IMR-90 (cell line): ENCODE measurements around the gene SBK2. TPM values are rescaled to one million over a fixed set of nuclear protein-coding genes. Genes with fewer than 3 reads are reported as not detected.
A peak's percentile ranks its signal among the peaks of the same experiment; 100 is the strongest.

Experiments used
- ATAC-seq: fragments of 200-7000 bp; cut with Tn5 transposase; 2 replicates; pipeline ENCODE4 v1.9.1; 2020; ENCODE audit warnings: low read depth, mild to moderate bottlenecking, moderate library complexity
- BruUV-seq: library from RNA; stranded (reverse); fragments of 400-500 nt; replicated peaks from 2 replicates; lab custom pipeline; 2021; lab: Mats Ljungman, UMichigan
- CTCF ChIA-PET: fragments of 300-600 bp; formaldehyde crosslinking; extraction: SDS; loops from one replicate; lab custom pipeline; 2021; ENCODE audit warnings: antibody characterized with exemption; lab: Yijun Ruan, JAX
- POLR2A ChIA-PET: fragments of 300-600 bp; sonication (Branson Sonifier 250); formaldehyde crosslinking; loops from one replicate; lab custom pipeline; 2022; ENCODE audit warnings: antibody characterized with exemption; ENCODE audit not compliant: unreplicated experiment; lab: Charles Lee
- DNase-seq: peaks from one replicate; pipeline ENCODE4 v3.0.0; 2013
- H2AFZ ChIP-seq: replicated peaks from 2 replicates; pipeline ENCODE3; 2013; ENCODE audit warnings: low read length, mild to moderate bottlenecking; ENCODE audit not compliant: poor library complexity
- H2AK5ac ChIP-seq: 2 replicates; pipeline ENCODE4 v1.6.1; 2013; ENCODE audit warnings: low read depth, low read length, inconsistent platforms
- H2AK9ac ChIP-seq: replicated peaks from 2 replicates; pipeline ENCODE3; 2013; ENCODE audit warnings: mild to moderate bottlenecking, low read depth, low read length, moderate library complexity; ENCODE audit not compliant: poor library complexity
- H2BK120ac ChIP-seq: 2 replicates; pipeline ENCODE4 v1.6.1; 2013; ENCODE audit warnings: low read depth, low read length, inconsistent platforms
- H2BK15ac ChIP-seq: 3 replicates; pipeline ENCODE4 v1.6.1; 2013; ENCODE audit warnings: low read depth, low read length, inconsistent platforms
- H2BK20ac ChIP-seq: 2 replicates; pipeline ENCODE4 v1.6.1; 2013; ENCODE audit warnings: low read depth, mild to moderate bottlenecking, inconsistent platforms, low read length, moderate library complexity
- H2BK5ac ChIP-seq: 2 replicates; pipeline ENCODE4 v1.6.1; 2013; ENCODE audit warnings: mild to moderate bottlenecking, low read depth, low read length, inconsistent platforms; ENCODE audit not compliant: poor library complexity, severe bottlenecking
- H3K14ac ChIP-seq: replicated peaks from 2 replicates; pipeline ENCODE4 v1.6.1; 2013; ENCODE audit warnings: low read depth, low read length, inconsistent platforms
- H3K18ac ChIP-seq: 2 replicates; pipeline ENCODE4 v1.6.1; 2013; ENCODE audit warnings: low read depth, low read length, control low read depth
- H3K23ac ChIP-seq: 2 replicates; pipeline ENCODE4 v1.6.1; 2013; ENCODE audit warnings: low read depth, low read length, inconsistent platforms
- H3K27ac ChIP-seq: 2 replicates; pipeline ENCODE4 v1.5.1; 2013; ENCODE audit warnings: mild to moderate bottlenecking, control low read depth, low read length; ENCODE audit not compliant: insufficient read depth
- H3K27me3 ChIP-seq: 2 replicates; pipeline ENCODE4 v1.6.1; 2013; ENCODE audit warnings: low read length; ENCODE audit not compliant: control insufficient read depth, insufficient read depth
- H3K36me3 ChIP-seq: 2 replicates; pipeline ENCODE4 v1.6.1; 2013; ENCODE audit warnings: low read length, mixed read lengths; ENCODE audit not compliant: control insufficient read depth, insufficient read depth
- H3K4ac ChIP-seq: 2 replicates; pipeline ENCODE4 v1.6.1; 2013; ENCODE audit warnings: low read depth, low read length, inconsistent platforms
- H3K4me1 ChIP-seq: 2 replicates; pipeline ENCODE4 v1.6.1; 2013; ENCODE audit warnings: low read length, mixed read lengths; ENCODE audit not compliant: control insufficient read depth, insufficient read depth
- H3K4me2 ChIP-seq: 2 replicates; pipeline ENCODE4 v1.6.1; 2013; ENCODE audit warnings: low read depth, mild to moderate bottlenecking, control low read depth, low read length, moderate library complexity
- H3K4me3 ChIP-seq: 2 replicates; pipeline ENCODE4 v1.5.1; 2013; ENCODE audit warnings: low read depth, mild to moderate bottlenecking, control low read depth, low read length, moderate library complexity; ENCODE audit not compliant: insufficient read depth
- H3K56ac ChIP-seq: 2 replicates; pipeline ENCODE4 v1.6.1; 2013; ENCODE audit warnings: low read length, inconsistent platforms; ENCODE audit not compliant: insufficient read depth; ENCODE audit errors: extremely low read depth
- H3K79me1 ChIP-seq, 2 experiments: 2 replicates each; pipeline ENCODE4 v1.6.1; 2013; ENCODE audit warnings: low read length in 2 of 2, inconsistent platforms in 1 of 2, low read depth in 1 of 2
- H3K9ac ChIP-seq: 2 replicates; pipeline ENCODE4 v1.6.1; 2013; ENCODE audit warnings: low read depth, low read length, control low read depth
- H3K9me1 ChIP-seq: 2 replicates; pipeline ENCODE4 v1.6.1; 2013; ENCODE audit warnings: low read length, inconsistent platforms; ENCODE audit not compliant: insufficient read depth
- H3K9me3 ChIP-seq: 2 replicates; pipeline ENCODE4 v1.6.1; 2013; ENCODE audit warnings: low read length; ENCODE audit not compliant: control insufficient read depth, insufficient read depth
- H4K20me1 ChIP-seq: 2 replicates; pipeline ENCODE4 v1.6.1; 2013; ENCODE audit warnings: low read length, inconsistent platforms; ENCODE audit not compliant: insufficient read depth
- H4K5ac ChIP-seq: 2 replicates; pipeline ENCODE4 v1.6.1; 2013; ENCODE audit warnings: mild to moderate bottlenecking, low read depth, low read length, control low read depth
- H4K8ac ChIP-seq, 2 experiments: 2 replicates each; pipeline ENCODE4 v1.6.1; 2013; ENCODE audit warnings: low read depth in 2 of 2, low read length in 2 of 2, control low read depth in 1 of 2, inconsistent platforms in 1 of 2
- H4K91ac ChIP-seq: 2 replicates; pipeline ENCODE4 v1.6.1; 2013; ENCODE audit warnings: low read depth, low read length, inconsistent platforms; ENCODE audit not compliant: insufficient read depth
- BHLHE40 ChIP-seq: fragments of 150-350 bp; IDR thresholded peaks from 2 replicates; pipeline ENCODE4 v1.6.1; 2016; ENCODE audit warnings: mild to moderate bottlenecking, low read depth, low read length
- CEBPB ChIP-seq: IDR thresholded peaks from 2 replicates; pipeline ENCODE4 v1.6.1; 2012; ENCODE audit warnings: low read depth, low read length, improper control_type of control experiment
- CHD1 ChIP-seq: IDR thresholded peaks from 2 replicates; pipeline ENCODE4 v1.6.1; 2012; ENCODE audit warnings: low read depth, low read length, improper control_type of control experiment
- FOS ChIP-seq: fragments of 150-350 bp; IDR thresholded peaks from 2 replicates; pipeline ENCODE4 v1.6.1; 2016; ENCODE audit warnings: low read depth, low read length
- MAZ ChIP-seq: IDR thresholded peaks from 2 replicates; pipeline ENCODE4 v1.6.1; 2012; ENCODE audit warnings: low read depth, mild to moderate bottlenecking, low read length, improper control_type of control experiment, moderate library complexity, borderline replicate concordance
- MXI1 ChIP-seq: IDR thresholded peaks from 2 replicates; pipeline ENCODE4 v1.6.1; 2012; ENCODE audit warnings: low read depth, mild to moderate bottlenecking, low read length, moderate library complexity, borderline replicate concordance
- NFE2L2 ChIP-seq: fragments of 150-350 bp; IDR thresholded peaks from 2 replicates; pipeline ENCODE4 v1.6.1; 2016; ENCODE audit warnings: low read depth, mild to moderate bottlenecking, low read length
- RAD21 ChIP-seq: IDR thresholded peaks from 2 replicates; pipeline ENCODE4 v1.6.1; 2012; ENCODE audit warnings: low read length, improper control_type of control experiment
- RCOR1 ChIP-seq: IDR thresholded peaks from 2 replicates; pipeline ENCODE4 v1.6.1; 2012; ENCODE audit warnings: mild to moderate bottlenecking, low read length, improper control_type of control experiment; ENCODE audit not compliant: insufficient replicate concordance
- RFX5 ChIP-seq: IDR thresholded peaks from 2 replicates; pipeline ENCODE4 v1.8.0; 2012; ENCODE audit warnings: low read depth, mild to moderate bottlenecking, low read length, moderate library complexity
- SMC3 ChIP-seq: fragments of 150-350 bp; IDR thresholded peaks from 2 replicates; pipeline ENCODE4 v1.6.1; 2016; ENCODE audit warnings: low read depth, mild to moderate bottlenecking, antibody characterized with exemption, low read length, moderate library complexity
- USF2 ChIP-seq: fragments of 150-350 bp; IDR thresholded peaks from 2 replicates; pipeline ENCODE4 v1.6.1; 2017; ENCODE audit warnings: mild to moderate bottlenecking, antibody characterized with exemption, low read length, low read depth
- WGBS, 2 experiments: methylation state at CpG; one replicate each; pipeline versions ENCODE4 v1.1.5 to v1.1.7; 2013; ENCODE audit warnings: missing lambda C conversion rate in 2 of 2; ENCODE audit not compliant: insufficient read length in 1 of 2; ENCODE audit errors: extremely low coverage in 2 of 2; 5-methylcytosine and 5-hydroxymethylcytosine counted together
- dilution Hi-C: fragments of 300-500 bp; cut with HindIII; formaldehyde crosslinking; loops from one replicate; pipeline ENCODE4 v1.14.3; 2018; ENCODE audit warnings: low sequenced_read_pairs; ENCODE audit not compliant: unreplicated experiment
- in situ Hi-C: fragments of 300-500 bp; cut with MboI; formaldehyde crosslinking; loops from 3 replicates; pipeline ENCODE4 v1.14.3; 2019; ENCODE audit warnings: low sequenced_read_pairs, inconsistent platforms, mixed read lengths
- intact Hi-C: fragments of 100-400 bp; cut with micrococcal nuclease; formaldehyde crosslinking; loops from 2 replicates; pipeline ENCODE4 v1.10.0; 2022
- polyA plus RNA-seq, 3 experiments: library from polyadenylated mRNA; depleted of rRNA; stranded (reverse); fragments of >200 nt; gene quantifications; 2 replicates each; pipeline ENCODE4 v1.2.3, GENCODE V29; 2012; ENCODE audit warnings: low replicate concordance in 1 of 3
- total RNA-seq: library from RNA; depleted of rRNA; stranded (reverse); fragments of >200 nt; gene quantifications from 2 replicates; pipeline ENCODE4 v1.2.3, GENCODE V29; 2012
- TF ChIP-seq, protein P1 (sequence below): conservative IDR thresholded peaks from 2 replicates; pipeline ENCODE4 v1.5.1; 2012; ENCODE audit warnings: mild to moderate bottlenecking, low read depth, low read length, improper control_type of control experiment
- TF ChIP-seq, protein P2 (sequence below): fragments of 150-350 bp; IDR thresholded peaks from 2 replicates; pipeline ENCODE4 v1.6.1; 2016; ENCODE audit warnings: low read depth, mild to moderate bottlenecking, low read length, moderate library complexity, borderline replicate concordance

SBK2 gene
- total and polyA plus RNA-seq, 2 of the 4 experiments (the other 2 are of a cell fraction): 0.48 TPM; not detected in 1

DNA sequence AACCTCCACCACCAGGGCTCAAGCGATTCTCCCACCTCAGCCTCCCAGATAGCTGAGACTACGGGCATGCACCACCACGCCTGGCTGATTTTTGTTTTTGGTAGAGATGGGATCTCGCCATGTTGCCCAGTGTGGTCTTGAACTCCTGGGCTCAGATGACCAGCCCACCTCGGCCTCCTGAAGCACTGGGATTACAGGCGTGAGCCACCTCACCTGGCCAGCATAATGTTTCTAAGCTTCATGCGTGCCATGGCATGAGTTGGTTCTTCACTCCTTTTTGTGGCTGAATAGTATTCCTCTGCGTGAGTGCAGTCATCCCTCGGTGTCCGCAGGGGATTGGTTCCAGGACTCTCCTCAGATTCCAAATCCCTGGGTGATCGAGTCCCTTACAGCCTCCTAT, 47.9 kb upstream of the SBK2 start:
- 94% methylated on average over 3 of the region's 11 CpGs; no CpG with 5 or more reads in 1 of the 2 experiments for WGBS, 2 experiments
- in situ Hi-C loops: no loop called here
- dilution Hi-C loops: no loop called here
- no peak for TF ChIP-seq RCOR1
- TF ChIP-seq MAZ: no peak
- no peak for TF ChIP-seq BHLHE40
- TF ChIP-seq USF2: no peak
- no peak for TF ChIP-seq FOS
- no peak for TF ChIP-seq CHD1
- no peak for TF ChIP-seq RFX5
- no peak for TF ChIP-seq RAD21
- no peak for TF ChIP-seq CEBPB
- TF ChIP-seq, protein P1, sequence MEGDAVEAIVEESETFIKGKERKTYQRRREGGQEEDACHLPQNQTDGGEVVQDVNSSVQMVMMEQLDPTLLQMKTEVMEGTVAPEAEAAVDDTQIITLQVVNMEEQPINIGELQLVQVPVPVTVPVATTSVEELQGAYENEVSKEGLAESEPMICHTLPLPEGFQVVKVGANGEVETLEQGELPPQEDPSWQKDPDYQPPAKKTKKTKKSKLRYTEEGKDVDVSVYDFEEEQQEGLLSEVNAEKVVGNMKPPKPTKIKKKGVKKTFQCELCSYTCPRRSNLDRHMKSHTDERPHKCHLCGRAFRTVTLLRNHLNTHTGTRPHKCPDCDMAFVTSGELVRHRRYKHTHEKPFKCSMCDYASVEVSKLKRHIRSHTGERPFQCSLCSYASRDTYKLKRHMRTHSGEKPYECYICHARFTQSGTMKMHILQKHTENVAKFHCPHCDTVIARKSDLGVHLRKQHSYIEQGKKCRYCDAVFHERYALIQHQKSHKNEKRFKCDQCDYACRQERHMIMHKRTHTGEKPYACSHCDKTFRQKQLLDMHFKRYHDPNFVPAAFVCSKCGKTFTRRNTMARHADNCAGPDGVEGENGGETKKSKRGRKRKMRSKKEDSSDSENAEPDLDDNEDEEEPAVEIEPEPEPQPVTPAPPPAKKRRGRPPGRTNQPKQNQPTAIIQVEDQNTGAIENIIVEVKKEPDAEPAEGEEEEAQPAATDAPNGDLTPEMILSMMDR: no peak
- TF ChIP-seq NFE2L2: no peak
- TF ChIP-seq, protein P2, sequence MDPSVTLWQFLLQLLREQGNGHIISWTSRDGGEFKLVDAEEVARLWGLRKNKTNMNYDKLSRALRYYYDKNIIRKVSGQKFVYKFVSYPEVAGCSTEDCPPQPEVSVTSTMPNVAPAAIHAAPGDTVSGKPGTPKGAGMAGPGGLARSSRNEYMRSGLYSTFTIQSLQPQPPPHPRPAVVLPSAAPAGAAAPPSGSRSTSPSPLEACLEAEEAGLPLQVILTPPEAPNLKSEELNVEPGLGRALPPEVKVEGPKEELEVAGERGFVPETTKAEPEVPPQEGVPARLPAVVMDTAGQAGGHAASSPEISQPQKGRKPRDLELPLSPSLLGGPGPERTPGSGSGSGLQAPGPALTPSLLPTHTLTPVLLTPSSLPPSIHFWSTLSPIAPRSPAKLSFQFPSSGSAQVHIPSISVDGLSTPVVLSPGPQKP: no peak
- TF ChIP-seq SMC3: no peak
- no peak for TF ChIP-seq MXI1
- Histone ChIP-seq H3K23ac (no peak overlapping the region), H3K27me3 (no peaks in the 10 kb centered on the region), H3K4me2 (no peak overlapping the region), H2AK5ac (no peak overlapping the region), H4K91ac (no peak overlapping the region), H3K4ac (peak overlapping the region; percentile 2; the same call in 1 of the 2 replicates), H3K9me3 (no peaks in the 10 kb centered on the region), H4K20me1 (no peaks in the 10 kb centered on the region), H3K18ac (no peak overlapping the region), H2BK20ac (no peak overlapping the region), H4K8ac (peak overlapping the region in 1 of 2 experiments; percentile 5; a peak in 1 of 4 replicates), H2AK9ac (no peak overlapping the region), H2BK5ac (no peak overlapping the region), H3K9ac (no peak overlapping the region), H2AFZ (no peak overlapping the region), H3K27ac (no peak overlapping the region), H3K14ac (no peak overlapping the region), H3K79me1 (peaks cover 3 to 13% of the 10 kb centered on the region in 2 experiments; a peak in 3 of 4 replicates), H2BK120ac (no peak overlapping the region), H3K9me1 (peaks cover 10% of the 10 kb centered on the region), H3K4me3 (no peak overlapping the region), H3K56ac (no peak overlapping the region), H3K4me1 (peaks cover 14% of the 10 kb centered on the region), H3K36me3 (no peaks in the 10 kb centered on the region), H2BK15ac (no peak overlapping the region), H4K5ac (no peak overlapping the region; the same call in 1 of the 2 replicates)
- ChIA-PET POLR2A (no interaction called here), CTCF (interaction anchor here (1.4 kb wide), 1 partner anchor 118 kb away, joined by 3 read pairs; no protein-coding TSS in a partner anchor)
- DNase-seq: no peak
- intact Hi-C loops: no loop called here
- no TSS peak for BruUV-seq
- ATAC-seq: no peak
